GM12878 (cell line): ENCODE measurements around the gene SPRED2. TPM values are rescaled to one million over a fixed set of nuclear protein-coding genes. Genes with fewer than 3 reads are reported as not detected.

Experiments
- ATAC-seq: fragments of 200-7000 bp; cut with Tn5 transposase; 3 replicates; pipeline ENCODE4 v1.9.1; 2020; ENCODE audit warnings: mild to moderate bottlenecking, moderate library complexity
- BruUV-seq: library from RNA; stranded (reverse); fragments of 400-500 nt; replicated peaks from 2 replicates; lab custom pipeline; 2021; lab: Mats Ljungman, UMichigan
- CTCF ChIA-PET: fragments of 300-600 bp; sonication (Branson Sonifier 250); formaldehyde crosslinking; extraction: SDS; loops from one replicate; lab custom pipeline; 2021; ENCODE audit warnings: inconsistent platforms; lab: Yijun Ruan, JAX
- POLR2A ChIA-PET: fragments of 350-600 bp; formaldehyde crosslinking; extraction: SDS; loops from one replicate; lab custom pipeline; 2021; ENCODE audit warnings: inconsistent platforms; lab: Charles Lee
- RAD21 ChIA-PET: fragments of 300-600 bp; sonication (Branson Sonifier 250); formaldehyde crosslinking; loops from one replicate; lab custom pipeline; 2023; ENCODE audit warnings: antibody characterized with exemption; ENCODE audit not compliant: unreplicated experiment; lab: Charles Lee
- SMC1A ChIA-PET: fragments of 300-600 bp; sonication (Branson Sonifier 250); formaldehyde crosslinking; loops from one replicate; lab custom pipeline; 2023; ENCODE audit not compliant: unreplicated experiment, uncharacterized antibody; lab: Charles Lee
- DNase-seq: peaks from one replicate; pipeline ENCODE4 v3.0.0-alpha.2; 2011; ENCODE audit warnings: low read depth, low spot score
- FAIRE-seq: peaks from 3 replicates; lab custom pipeline; 2011; peaks lifted over from hg19 to GRCh38; lab: Jason Lieb, UNC
- H2AFZ ChIP-seq: 2 replicates; pipeline ENCODE4 v1.6.0; 2011; ENCODE audit warnings: low read depth, low read length, control low read depth; ENCODE audit not compliant: control insufficient read depth
- H3K27ac ChIP-seq: 2 replicates; pipeline ENCODE4 v1.5.1; 2011; ENCODE audit warnings: control low read depth; ENCODE audit not compliant: control insufficient read depth, insufficient read depth
- H3K27me3 ChIP-seq, 2 experiments: replicated peaks in 1 of 2; 2 replicates each; pipeline versions ENCODE4 v1.6.0 to v1.6.1; 2011; ENCODE audit warnings: low read length in 1 of 2; ENCODE audit not compliant: control insufficient read depth in 2 of 2, insufficient read depth in 2 of 2
- H3K36me3 ChIP-seq, 2 experiments: 2 replicates each; pipeline ENCODE4 v1.5.1; 2011; ENCODE audit warnings: low read length in 1 of 2; ENCODE audit not compliant: control insufficient read depth in 2 of 2, insufficient read depth in 2 of 2
- H3K4me1 ChIP-seq: 2 replicates; pipeline ENCODE4 v1.6.1; 2011; ENCODE audit warnings: mild to moderate bottlenecking, low read length, moderate library complexity, mixed read lengths; ENCODE audit not compliant: control insufficient read depth, insufficient read depth
- H3K4me2 ChIP-seq: 2 replicates; pipeline ENCODE4 v1.6.0; 2011; ENCODE audit warnings: control low read depth; ENCODE audit not compliant: control insufficient read depth, insufficient read depth
- H3K4me3 ChIP-seq: fragments of 200-600 bp; sonication (generic); 2 replicates; pipeline ENCODE4 v1.5.1; 2016
- H3K79me2 ChIP-seq: 2 replicates; pipeline ENCODE4 v1.6.0; 2011; ENCODE audit warnings: low read length; ENCODE audit not compliant: control insufficient read depth, insufficient read depth
- H3K9ac ChIP-seq: 2 replicates; pipeline ENCODE4 v1.8.0; 2011; ENCODE audit warnings: low read length, control low read depth, mixed read lengths; ENCODE audit not compliant: control insufficient read depth, insufficient read depth
- H3K9me3 ChIP-seq: replicated peaks from 3 replicates; pipeline ENCODE4 v1.5.1; 2011; ENCODE audit warnings: mild to moderate bottlenecking, low read length; ENCODE audit not compliant: control insufficient read depth, insufficient read depth
- H4K20me1 ChIP-seq: 2 replicates; pipeline ENCODE4 v1.6.0; 2011; ENCODE audit not compliant: control insufficient read depth, insufficient read depth
- CHD1 ChIP-seq: IDR thresholded peaks from 2 replicates; pipeline ENCODE4 v1.6.1; 2012; ENCODE audit warnings: low read depth, low read length, improper control_type of control experiment
- FOXK2 ChIP-seq: fragments of 450-650 bp; IDR thresholded peaks from 2 replicates; pipeline ENCODE4 v1.6.1; 2017; ENCODE audit warnings: mild to moderate bottlenecking, moderate library complexity
- SIX5 ChIP-seq: IDR thresholded peaks from 2 replicates; pipeline ENCODE4 v1.6.1; 2011; ENCODE audit warnings: mild to moderate bottlenecking, low read depth, low read length, moderate library complexity; ENCODE audit not compliant: severe bottlenecking
- WGBS: methylation state at CpG from one replicate; pipeline ENCODE4 v1.1.6; 2016; ENCODE audit warnings: low lambda C conversion rate; ENCODE audit not compliant: insufficient replicate concordance, insufficient coverage; ENCODE audit errors: missing lambda C conversion rate; 5-methylcytosine and 5-hydroxymethylcytosine counted together
- in situ Hi-C: fragments of 300-500 bp; cut with MboI; formaldehyde crosslinking; loops from 9 replicates; pipeline ENCODE4 v1.14.3; 2018; ENCODE audit warnings: mixed read lengths
- intact Hi-C: fragments of 100-400 bp; cut with micrococcal nuclease; formaldehyde crosslinking; loops from one replicate; pipeline ENCODE4 v1.14.2; 2022; ENCODE audit not compliant: unreplicated experiment
- polyA plus RNA-seq, 11 experiments: library from polyadenylated mRNA; depleted of rRNA in 4 of 11; unstranded in 6 of 11; stranded (reverse) in 5 of 11; fragments of >200 nt; fragmentation: Nextera tagmentation in 4 of 11; fragmentation: Illumina TruSeq in 1 of 11; extraction: Ambion mirVana in 4 of 11; extraction: Trizol in 1 of 11; gene quantifications; 1 replicate in 1 of 11; 2 replicates in 10 of 11; pipeline versions ENCODE4 v1.2.1 to v1.2.3, GENCODE V29; 2011 to 2016; ENCODE audit warnings: inconsistent platforms in 2 of 11, missing spikeins in 2 of 11, low read depth in 1 of 11
- total RNA-seq, 4 experiments: library from RNA; depleted of rRNA in 3 of 4; stranded (reverse); fragments of >200 nt in 3 of 4; fragmentation: Illumina TruSeq in 1 of 4; extraction: Trizol in 1 of 4; gene quantifications; 2 replicates each; pipeline versions ENCODE4 v1.2.1 to v1.2.3, GENCODE V29; 2013 to 2021
- TF ChIP-seq, protein P1 (sequence below): fragments of 450-650 bp; IDR thresholded peaks from 2 replicates; pipeline ENCODE4 v1.6.1; 2017; ENCODE audit warnings: mild to moderate bottlenecking, moderate library complexity
- TF ChIP-seq, protein P2 (sequence below): fragments of 450-650 bp; IDR thresholded peaks from 2 replicates; pipeline ENCODE4 v1.6.1; 2017; ENCODE audit warnings: borderline replicate concordance

The SPRED2 gene
- total and polyA plus RNA-seq, 10 of the 15 experiments (the other 5 are each of a cell fraction or from before 2014, with no cell fraction given) = 3.0 to 23.9 (median 9.7) TPM

- TF ChIP-seq, protein P1, sequence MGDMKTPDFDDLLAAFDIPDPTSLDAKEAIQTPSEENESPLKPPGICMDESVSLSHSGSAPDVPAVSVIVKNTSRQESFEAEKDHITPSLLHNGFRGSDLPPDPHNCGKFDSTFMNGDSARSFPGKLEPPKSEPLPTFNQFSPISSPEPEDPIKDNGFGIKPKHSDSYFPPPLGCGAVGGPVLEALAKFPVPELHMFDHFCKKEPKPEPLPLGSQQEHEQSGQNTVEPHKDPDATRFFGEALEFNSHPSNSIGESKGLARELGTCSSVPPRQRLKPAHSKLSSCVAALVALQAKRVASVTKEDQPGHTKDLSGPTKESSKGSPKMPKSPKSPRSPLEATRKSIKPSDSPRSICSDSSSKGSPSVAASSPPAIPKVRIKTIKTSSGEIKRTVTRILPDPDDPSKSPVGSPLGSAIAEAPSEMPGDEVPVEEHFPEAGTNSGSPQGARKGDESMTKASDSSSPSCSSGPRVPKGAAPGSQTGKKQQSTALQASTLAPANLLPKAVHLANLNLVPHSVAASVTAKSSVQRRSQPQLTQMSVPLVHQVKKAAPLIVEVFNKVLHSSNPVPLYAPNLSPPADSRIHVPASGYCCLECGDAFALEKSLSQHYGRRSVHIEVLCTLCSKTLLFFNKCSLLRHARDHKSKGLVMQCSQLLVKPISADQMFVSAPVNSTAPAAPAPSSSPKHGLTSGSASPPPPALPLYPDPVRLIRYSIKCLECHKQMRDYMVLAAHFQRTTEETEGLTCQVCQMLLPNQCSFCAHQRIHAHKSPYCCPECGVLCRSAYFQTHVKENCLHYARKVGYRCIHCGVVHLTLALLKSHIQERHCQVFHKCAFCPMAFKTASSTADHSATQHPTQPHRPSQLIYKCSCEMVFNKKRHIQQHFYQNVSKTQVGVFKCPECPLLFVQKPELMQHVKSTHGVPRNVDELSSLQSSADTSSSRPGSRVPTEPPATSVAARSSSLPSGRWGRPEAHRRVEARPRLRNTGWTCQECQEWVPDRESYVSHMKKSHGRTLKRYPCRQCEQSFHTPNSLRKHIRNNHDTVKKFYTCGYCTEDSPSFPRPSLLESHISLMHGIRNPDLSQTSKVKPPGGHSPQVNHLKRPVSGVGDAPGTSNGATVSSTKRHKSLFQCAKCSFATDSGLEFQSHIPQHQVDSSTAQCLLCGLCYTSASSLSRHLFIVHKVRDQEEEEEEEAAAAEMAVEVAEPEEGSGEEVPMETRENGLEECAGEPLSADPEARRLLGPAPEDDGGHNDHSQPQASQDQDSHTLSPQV = no peak
- TF ChIP-seq, protein P2, sequence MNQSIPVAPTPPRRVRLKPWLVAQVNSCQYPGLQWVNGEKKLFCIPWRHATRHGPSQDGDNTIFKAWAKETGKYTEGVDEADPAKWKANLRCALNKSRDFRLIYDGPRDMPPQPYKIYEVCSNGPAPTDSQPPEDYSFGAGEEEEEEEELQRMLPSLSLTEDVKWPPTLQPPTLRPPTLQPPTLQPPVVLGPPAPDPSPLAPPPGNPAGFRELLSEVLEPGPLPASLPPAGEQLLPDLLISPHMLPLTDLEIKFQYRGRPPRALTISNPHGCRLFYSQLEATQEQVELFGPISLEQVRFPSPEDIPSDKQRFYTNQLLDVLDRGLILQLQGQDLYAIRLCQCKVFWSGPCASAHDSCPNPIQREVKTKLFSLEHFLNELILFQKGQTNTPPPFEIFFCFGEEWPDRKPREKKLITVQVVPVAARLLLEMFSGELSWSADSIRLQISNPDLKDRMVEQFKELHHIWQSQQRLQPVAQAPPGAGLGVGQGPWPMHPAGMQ = no peak
Measured at GRCh38 chr2:65435625-65436168, 3.3 kb upstream of the SPRED2 start (continued).

GRCh38 chr2:65434592-65435241 is 2.3 kb upstream of the SPRED2 start:
- WGBS = 47% methylated on average over 3 of the region's 3 CpGs
- H3K4me3 ChIP-seq = no peak overlapping the region; the same call in 1 of the 2 replicates
- H4K20me1 ChIP-seq = no peaks in the 10 kb centered on the region
- no peak overlapping the region for H2AFZ ChIP-seq
- no peaks in the 10 kb centered on the region for H3K27me3 ChIP-seq
- no peaks in the 10 kb centered on the region for H3K36me3 ChIP-seq
- ATAC-seq = no peak
- intact Hi-C loops (loop anchor here (5.0 to 10.0 kb wide), 3 partner anchors 112 to 370 kb away; no protein-coding TSS in a partner anchor), in situ Hi-C loops (no loop called here)
- no peak for DNase-seq
- RAD21 ChIA-PET = interaction anchor here (0.8 to 3.3 kb wide), 13 partner anchors 8 to 370 kb away, joined by 3 to 14 read pairs (median 5); no protein-coding TSS in a partner anchor
- POLR2A ChIA-PET = interaction anchor here (1.4 to 2.0 kb wide), 2 partner anchors 13 to 35 kb away, joined by 4 to 7 read pairs; no protein-coding TSS in a partner anchor
- H3K79me2 ChIP-seq = no peaks in the 10 kb centered on the region
- no TSS peak for BruUV-seq
- H3K9ac ChIP-seq = no peak overlapping the region
- SMC1A ChIA-PET = interaction anchor here (1.0 to 3.2 kb wide), 19 partner anchors 8 to 171 kb away, joined by 3 to 18 read pairs (median 4); no protein-coding TSS in a partner anchor
- FAIRE-seq = no peak
- no peak overlapping the region for H3K4me2 ChIP-seq
- CTCF ChIA-PET = interaction anchor here (0.6 to 4.7 kb wide), 18 partner anchors 13 to 248 kb away, joined by 3 to 26 read pairs (median 3); no protein-coding TSS in a partner anchor
- no peaks in the 10 kb centered on the region; the same call in 2 of the 3 replicates for H3K9me3 ChIP-seq
- TF ChIP-seq CHD1 = no peak
- no peak for TF ChIP-seq SIX5
- no peak for TF ChIP-seq FOXK2
- H3K4me1 ChIP-seq = peaks cover 6% of the 10 kb centered on the region
- H3K27ac ChIP-seq = no peak overlapping the region
